Epithelial cell of prostate (primary cell): ENCODE results near the gene NKD1.
"Not testable (repeated sequence)": the region's sequence is repeated elsewhere in the genome, so short reads cannot be mapped to it uniquely, and the experiment has no call there.

Source experiments
- DNase-seq: peaks from one replicate; pipeline ENCODE4 v3.0.0-alpha.2; 2011; ENCODE audit warnings: low read depth, low spot score
- H3K27ac ChIP-seq: fragments of 450-650 bp; 2 replicates; pipeline ENCODE4 v1.5.1; 2017; ENCODE audit warnings: mild to moderate bottlenecking

NKD1 gene

GRCh38 chr16:50535506-50536257 lies 12.5 kb upstream of the NKD1 start:
- no peak overlapping the region for H3K27ac ChIP-seq
- DNase-seq, result no peak

- H3K27ac ChIP-seq, DNase-seq: not testable (repeated sequence)
These were observed 11.9 kb upstream of the NKD1 start for GRCh38 chr16:50536258-50536645.

DNA sequence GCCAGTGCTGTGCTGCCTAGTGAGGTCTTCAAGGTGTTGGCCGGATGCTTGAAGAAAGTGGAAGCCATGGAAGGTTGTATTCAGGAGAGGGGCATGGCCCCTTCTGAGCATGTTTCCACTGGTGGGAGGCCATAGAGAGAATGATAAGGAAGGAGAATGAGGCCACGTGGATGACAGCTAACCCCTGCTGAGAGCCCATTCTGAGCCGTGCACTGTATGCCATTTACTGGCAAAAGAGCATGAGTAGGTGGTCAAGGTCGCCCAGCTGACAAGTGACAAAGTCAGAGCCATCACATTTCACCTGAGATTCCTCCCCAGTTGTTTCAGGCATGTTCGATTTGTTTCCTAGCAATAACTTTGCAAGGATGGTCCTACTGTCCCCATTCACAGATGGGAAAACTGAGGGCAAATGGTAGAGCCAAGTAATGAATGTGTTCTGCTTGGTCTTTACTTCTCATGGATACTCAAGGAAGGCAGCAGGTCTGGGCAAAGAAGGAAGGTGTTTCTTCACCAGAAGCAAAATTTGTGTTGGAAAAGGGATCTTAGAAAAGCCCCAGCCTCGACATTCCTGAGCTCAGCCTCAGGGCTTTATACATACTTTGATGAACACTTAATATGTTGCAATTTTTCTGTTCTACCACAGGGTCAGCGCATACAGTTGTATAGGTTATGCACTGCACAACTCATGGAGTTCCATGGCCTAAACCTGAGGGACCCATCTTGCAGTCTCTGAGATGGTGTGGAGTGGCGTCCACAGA lies 10.5 kb upstream of the NKD1 start:
- DNase-seq, result no peak
- H3K27ac ChIP-seq, result no peak overlapping the region

- no peak for DNase-seq
These were observed 9.7 kb upstream of the NKD1 start for GRCh38 chr16:50538411-50539052.

DNA sequence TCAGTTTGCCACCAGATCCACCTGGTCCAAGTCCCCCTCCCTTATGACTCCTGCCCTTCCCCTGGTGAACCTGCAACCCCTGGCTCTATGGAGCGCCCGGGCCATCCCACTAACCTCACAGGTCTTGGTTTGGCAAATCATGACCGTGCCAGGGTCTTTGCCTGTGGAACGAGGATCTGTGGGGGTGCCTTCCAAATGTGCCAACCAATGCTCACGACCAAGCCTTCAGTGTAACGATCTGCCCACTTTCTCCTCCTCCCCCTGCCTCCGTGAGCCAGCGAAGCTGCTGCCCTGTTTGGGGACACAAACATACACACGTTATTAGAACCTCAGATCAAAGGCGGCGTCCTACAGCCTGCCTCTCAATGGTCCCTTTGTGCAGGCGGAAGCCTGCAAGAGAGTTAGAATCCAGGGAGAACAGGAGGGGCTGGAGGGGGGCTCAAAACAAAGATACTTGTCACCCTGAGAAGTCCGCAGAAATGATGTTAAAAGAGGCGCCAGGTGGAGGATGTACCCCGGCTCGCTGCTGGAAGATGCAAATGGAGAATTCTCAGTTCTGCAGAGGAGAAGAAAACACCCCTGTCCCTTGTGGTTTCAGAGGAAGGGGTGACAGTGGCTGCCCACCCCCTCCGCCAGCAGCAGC lies 9.0 kb upstream of the NKD1 start:
- no peak overlapping the region for H3K27ac ChIP-seq
- no peak for DNase-seq

More at GRCh38 chr16:50538411-50539052, 9.7 kb upstream of the NKD1 start:
- no peak overlapping the region for H3K27ac ChIP-seq

DNA sequence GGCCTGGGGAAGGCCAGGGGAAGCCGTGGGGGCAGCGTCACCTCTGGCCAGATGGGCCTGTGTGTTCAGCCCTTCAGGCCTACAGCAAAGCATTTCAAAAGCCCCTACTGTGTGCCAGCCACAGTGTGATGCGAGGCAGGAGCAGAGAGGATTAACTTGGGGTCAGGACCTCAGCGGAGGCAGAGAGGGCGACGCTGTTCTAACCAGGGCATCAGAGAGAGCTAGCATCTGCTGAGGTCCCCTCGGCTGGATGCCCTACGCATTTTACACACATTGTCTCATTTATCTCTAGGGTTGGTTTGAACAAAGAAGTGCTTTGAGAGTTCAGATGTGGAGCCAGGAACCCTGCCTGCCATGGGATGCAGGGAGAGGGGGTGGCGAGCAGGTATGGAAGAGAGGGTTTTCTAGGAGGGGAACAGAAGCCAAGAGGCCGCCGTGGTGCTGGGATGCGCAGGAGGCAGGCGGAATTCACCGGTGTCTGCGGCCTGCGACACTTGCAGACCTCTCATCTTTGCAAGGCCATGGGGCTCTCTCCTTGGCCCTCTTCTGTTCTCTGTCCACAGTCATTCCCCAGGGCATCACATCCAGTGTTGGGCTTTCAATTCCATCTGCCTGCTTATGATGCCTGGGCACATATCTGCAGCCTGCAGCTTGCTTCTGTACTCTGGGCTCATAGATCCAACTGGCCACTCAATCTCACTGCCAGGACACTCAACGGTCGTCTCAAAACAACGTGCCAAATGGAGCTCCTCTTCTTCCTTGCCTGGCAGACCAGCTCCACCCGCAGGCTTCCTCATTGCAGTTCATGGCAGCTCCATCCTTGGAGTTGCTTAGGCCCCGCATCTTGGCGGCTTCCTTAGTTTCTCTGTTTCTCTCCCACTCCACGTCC lies 8.1 kb upstream of the NKD1 start:
- DNase-seq, result no peak
- H3K27ac ChIP-seq, result no peak overlapping the region

DNA sequence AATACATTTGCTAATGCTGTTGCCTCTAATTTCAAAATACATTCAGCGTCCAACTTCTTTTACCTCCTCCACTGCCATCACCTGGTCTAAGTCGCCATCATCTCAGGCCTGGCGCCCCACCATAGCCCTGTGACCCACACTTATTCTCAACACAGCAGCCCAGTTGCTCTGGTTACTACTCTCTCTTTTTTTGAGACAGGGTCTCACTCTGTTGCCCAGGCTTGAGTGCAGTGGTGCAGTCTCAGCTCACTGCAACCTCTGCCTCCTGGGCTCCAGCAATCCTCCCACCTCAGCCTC lies 7.5 kb upstream of the NKD1 start:
- H3K27ac ChIP-seq, result no peak overlapping the region
- no peak for DNase-seq

- H3K27ac ChIP-seq, result no peak overlapping the region
- DNase-seq, result no peak
These were observed 5.5 kb upstream of the NKD1 start for GRCh38 chr16:50542703-50543102.

DNA sequence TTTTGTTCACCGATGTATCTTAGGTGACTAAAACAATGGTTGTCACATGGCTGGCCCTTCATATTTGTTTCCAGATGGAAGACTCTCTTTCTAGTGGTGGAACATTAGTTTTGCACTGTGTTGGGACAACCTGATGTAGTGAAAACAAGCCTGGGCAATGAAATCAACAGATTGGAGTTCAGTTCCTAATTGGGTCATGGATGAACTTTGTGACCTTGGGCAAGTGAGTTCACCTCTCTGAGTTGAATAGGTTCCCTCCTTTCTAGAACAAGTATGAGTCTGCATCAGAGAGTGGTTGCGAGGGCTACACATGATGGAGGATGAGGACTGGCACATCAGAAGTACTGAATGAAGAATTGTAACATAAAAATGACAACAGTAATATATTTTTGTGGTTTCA lies 2.1 kb upstream of the NKD1 start:
- no peak for DNase-seq
- H3K27ac ChIP-seq, result no peak overlapping the region

- H3K27ac ChIP-seq, result no peak overlapping the region
- DNase-seq, result no peak
These were observed 664 bp upstream of the NKD1 start for GRCh38 chr16:50547340-50548124.

DNA sequence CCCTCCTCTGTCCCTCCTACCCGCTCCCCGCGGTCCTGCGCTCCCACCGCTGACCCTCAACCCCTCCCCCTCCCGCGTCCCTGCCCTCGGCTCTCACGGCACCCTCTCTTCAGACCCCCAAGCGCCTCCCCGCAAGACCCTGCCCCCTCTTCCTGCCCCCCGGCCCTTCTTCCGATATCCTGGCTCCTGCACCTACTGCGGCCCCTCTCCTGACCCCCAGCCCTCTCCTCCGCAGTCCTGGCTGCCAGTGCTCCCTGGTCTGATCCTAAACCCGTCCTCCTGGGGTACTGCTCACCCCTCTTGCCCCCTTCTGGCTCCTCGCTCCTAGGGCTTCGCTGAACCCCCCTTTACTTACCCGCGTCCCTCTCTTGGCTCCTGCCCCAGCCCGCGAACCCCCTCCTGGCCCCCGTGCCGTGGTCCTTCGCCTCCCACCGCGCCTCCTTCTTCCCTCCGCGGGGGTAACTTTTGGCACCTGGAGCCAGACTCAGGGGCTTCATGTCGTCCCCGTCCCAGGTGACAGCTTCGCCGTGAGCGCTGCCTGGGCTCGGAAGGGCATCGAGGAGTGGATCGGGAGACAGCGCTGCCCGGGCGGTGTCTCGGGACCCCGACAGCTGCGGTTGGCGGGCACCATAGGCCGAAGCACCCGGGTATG lies 839 bp downstream of the NKD1 start:
- H3K27ac ChIP-seq, result no peak overlapping the region
- DNase-seq, result no peak

DNA sequence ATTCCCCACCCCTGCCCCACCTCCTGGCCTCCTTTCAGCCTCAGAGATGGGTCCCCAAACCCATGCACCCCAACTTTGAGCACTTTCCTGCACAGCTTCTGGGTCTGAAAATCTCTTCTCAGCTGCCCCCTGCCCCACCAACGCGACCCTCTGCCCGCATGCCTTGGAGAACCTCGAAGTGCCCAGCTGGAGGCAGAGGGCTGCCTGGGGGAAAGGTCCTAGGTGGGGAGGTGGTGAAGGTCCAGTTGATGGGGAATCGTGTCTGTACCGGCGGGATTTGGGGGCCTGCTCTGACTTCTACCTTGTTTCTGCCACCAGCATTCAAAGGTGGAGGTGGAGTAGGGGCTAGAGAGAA lies 1.3 kb downstream of the NKD1 start:
- no peak overlapping the region for H3K27ac ChIP-seq
- no peak for DNase-seq

DNA sequence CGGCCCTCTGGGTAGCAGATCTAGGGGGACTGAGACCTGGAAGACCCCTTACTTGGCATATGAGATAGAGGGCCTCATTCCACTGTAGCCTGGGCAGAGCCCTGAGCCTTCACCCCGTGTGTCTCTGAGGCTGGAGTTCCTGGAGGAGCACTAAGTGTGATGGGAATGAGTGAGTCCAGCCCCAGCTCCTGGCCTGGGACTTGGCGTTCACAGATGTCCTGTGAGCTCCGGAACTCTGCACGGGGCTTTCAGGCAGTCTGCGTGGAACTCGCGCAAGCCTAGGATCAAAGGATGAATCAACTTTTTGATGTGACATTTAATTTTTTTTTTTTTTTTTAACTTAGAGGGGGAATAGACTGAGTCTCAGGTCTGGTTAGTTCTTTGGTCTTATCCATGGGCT lies 1.8 kb downstream of the NKD1 start:
- H3K27ac ChIP-seq, result no peak overlapping the region
- no peak for DNase-seq

DNA sequence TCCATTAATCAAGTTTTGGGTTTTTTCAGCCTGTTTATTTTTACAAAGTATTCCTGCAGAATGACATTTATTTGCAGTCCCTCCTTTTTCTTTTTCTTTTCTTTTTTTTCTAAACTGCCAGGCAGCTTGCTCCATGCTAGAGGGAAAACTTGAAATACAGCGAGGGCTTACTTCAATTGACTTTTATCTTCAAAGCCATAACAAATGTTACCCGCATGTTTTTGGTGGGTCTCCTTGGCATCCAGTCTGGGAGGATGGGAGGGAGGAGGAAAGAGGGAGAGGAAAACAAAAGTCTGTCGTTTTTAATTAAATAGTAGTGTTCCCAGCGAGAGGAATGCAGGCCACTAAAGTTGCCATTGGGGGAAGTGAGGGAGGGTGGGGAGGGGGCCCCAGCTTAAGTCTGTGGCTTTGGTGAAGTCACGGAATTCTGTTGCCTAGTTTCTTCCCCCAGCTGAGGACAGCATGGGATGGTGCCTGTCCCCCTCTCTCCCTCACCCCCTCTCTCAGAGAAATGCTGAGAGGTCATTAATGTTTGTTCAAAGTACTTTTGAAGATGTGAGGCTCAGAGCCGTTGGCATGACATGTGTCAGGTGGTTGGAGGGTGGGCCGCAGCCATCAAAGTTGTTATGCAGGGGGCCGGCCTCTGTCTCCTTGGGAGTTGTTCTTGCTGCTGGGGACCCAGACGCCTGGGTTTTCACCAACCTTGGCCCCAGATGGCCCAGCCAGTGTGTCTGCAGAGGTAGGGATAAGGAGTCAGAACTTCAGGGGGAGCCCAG lies 2.9 kb downstream of the NKD1 start:
- DNase-seq, result no peak
- H3K27ac ChIP-seq, result no peak overlapping the region

DNA sequence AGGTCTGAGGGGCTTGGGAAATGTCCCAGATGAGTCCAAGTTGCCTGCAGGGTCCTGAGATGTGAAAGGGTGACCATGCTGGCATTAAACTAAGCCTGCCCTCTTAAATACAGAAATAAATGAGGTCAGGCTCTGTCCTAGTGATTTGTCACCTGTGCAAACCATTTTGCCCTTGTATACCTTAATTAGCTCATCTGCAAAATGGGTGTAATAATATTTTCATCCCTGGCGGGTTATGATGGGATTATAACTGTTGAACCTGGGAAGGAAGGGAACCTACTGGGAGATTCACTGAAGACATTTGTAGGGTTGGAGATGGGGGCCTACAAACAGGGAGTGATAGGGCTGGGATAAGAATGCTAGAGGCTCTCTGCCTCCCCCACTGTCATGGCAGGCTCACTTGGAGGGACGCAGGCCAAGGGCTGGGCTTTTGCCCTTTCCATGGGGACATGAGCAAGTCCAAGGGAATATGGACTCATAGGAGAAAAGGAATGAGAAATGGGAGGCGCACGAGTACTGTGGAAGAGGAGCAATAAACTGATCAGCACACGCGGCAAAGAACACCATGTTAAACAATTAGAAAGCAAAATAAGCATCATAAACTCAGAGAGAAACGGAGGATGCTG lies 4.4 kb downstream of the NKD1 start:
- no peak overlapping the region for H3K27ac ChIP-seq
- DNase-seq, result no peak

GRCh38 chr16:50553182-50553710 lies 5.0 kb downstream of the NKD1 start:
- DNase-seq, result no peak
- H3K27ac ChIP-seq, result no peak overlapping the region

DNA sequence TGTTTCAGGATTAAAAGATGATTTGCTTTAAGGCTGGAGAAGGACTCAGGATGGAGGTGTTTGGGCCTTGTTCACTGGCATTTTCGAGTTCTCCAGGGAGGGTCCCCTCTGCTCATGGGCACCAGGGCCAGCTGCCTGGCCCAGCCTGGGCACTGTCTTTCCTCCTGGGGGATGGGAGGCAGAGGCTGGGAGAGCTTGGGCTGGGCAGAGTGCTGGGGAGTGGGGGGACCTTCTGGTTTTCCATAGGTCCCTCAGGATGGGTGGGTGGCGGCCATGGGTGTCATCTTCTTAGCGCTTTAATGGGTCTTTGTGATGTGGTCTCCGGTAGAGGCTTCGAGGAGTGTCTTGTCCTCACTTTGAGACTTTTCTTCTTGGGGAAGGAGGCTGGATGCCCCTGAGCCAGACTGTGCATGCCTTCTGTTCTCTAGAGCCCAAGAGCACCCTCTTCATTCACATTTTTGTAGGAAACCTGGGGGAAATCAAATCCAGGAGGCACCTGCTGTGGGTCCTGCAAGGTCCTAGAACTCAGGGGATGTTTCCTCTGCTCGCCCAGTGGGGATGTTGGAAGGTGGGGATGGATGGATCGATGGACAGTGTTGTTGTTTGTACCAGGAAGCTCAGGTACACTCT lies 5.7 kb downstream of the NKD1 start:
- no peak overlapping the region for H3K27ac ChIP-seq
- DNase-seq, result no peak
